ENCODE results near the gene TC2N. TPM values are rescaled to one million over a fixed set of nuclear protein-coding genes. Genes with fewer than 3 reads are reported as not detected.

TC2N gene
- total and polyA plus RNA-seq, 9 of the 15 experiments (the other 6 are each of a cell fraction or from before 2014, with no cell fraction given), result 2.0 to 12.5 (median 7.3) TPM

- TF ChIP-seq CHD7 (IDR thresholded peaks at IDR 0.05; ENCODE audit: low read depth, low read length), result no peak
- no peak for TF ChIP-seq MCM2 (IDR thresholded peaks at IDR 0.05; ENCODE audit: low read depth)
- no peak for TF ChIP-seq SMAD4 (CRISPR knock-in tag; conservative IDR thresholded peaks at IDR 0.05)
- no peak for TF ChIP-seq TEAD4 (IDR thresholded peaks at IDR 0.05; ENCODE audit: low read length)
- no peak for TF ChIP-seq TEAD4 (CRISPR knock-in tag; IDR thresholded peaks at IDR 0.05; ENCODE audit: borderline replicate concordance)
- no peak for TF ChIP-seq ETV6 (IDR thresholded peaks at IDR 0.05; ENCODE audit: borderline replicate concordance in 1 of 2, low read depth in 2 of 2, low read length in 1 of 2)
- no peak for TF ChIP-seq ETV6 (CRISPR knock-in tag; IDR thresholded peaks at IDR 0.05; ENCODE audit: borderline replicate concordance)
- TF ChIP-seq HINFP (tag; conservative IDR thresholded peaks at IDR 0.05; ENCODE audit: low read depth), result no peak
Observed at GRCh38 chr14:91904956-91905645, 37.8 kb upstream of the TC2N start (continued).
